ENCODE results near the gene CHDH.

The CHDH gene

DNA sequence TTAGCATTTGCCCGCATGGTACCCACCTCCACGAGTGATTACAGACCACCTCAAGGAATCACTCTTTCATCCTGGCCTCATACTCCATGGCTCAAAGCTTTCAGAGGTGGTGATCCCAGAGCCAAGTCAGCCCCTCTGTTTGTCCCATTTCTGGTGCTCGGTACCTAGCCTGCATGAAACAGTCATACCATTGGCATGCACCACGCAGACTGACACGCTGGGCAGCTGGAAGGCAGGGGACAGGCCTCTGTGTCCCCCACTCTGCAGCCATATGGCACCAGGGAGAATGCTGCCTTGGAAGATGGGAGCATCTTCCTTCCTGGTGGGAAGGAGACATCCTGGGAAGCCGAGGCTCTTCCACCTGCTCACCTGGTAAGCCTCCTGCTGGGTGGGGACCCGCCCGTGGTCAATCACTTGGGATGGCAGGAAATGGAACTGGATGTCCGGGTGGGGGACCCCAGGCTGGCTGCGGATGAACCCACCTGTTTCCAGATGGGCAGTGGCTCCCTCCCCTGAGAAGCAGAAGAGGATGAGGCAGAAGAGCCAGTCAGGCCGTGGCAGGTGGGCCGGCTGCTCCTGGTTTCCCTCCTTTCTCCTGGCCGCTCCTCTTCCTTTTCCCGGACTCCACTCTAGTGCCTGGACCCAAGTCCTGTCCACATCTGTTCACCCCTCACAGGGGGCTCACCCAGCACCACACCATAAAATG, 26.9 kb downstream of the CHDH start:
- TF ChIP-seq POU2F2 (IDR thresholded peaks at IDR 0.05; ENCODE audit: low read depth, low read length) (no peak), PAX5 (IDR thresholded peaks at IDR 0.05; ENCODE audit: insufficient read depth, low read length, severe bottlenecking) (no peak), TAF1 (IDR thresholded peaks at IDR 0.05; ENCODE audit: low read depth, low read length) (no peak), POLR2AphosphoS5 (IDR thresholded peaks at IDR 0.05; ENCODE audit: low read depth, low read length) (no peak), POLR2A (IDR thresholded peaks at IDR 0.05; ENCODE audit: low read depth, low read length) (no peak), SPI1 (IDR thresholded peaks at IDR 0.05; ENCODE audit: low read depth, low read length) (no peak)
- DNase-seq (ENCODE audit: insufficient read length, low spot score) (no peak), FAIRE-seq (no peak)

GRCh38 chr3:53818221-53819162, 27.7 kb downstream of the CHDH start:
- DNase-seq (ENCODE audit: insufficient read length, low spot score) (no peak), FAIRE-seq (no peak)
- TF ChIP-seq POLR2A (IDR thresholded peaks at IDR 0.05; ENCODE audit: low read depth, low read length), result no peak
- TF ChIP-seq POLR2AphosphoS5 (IDR thresholded peaks at IDR 0.05; ENCODE audit: low read depth, low read length), result no peak
- no peak for TF ChIP-seq PAX5 (IDR thresholded peaks at IDR 0.05; ENCODE audit: insufficient read depth, low read length, severe bottlenecking)
- no peak for TF ChIP-seq SPI1 (IDR thresholded peaks at IDR 0.05; ENCODE audit: low read depth, low read length)
- TF ChIP-seq TAF1 (IDR thresholded peaks at IDR 0.05; ENCODE audit: low read depth, low read length), result no peak
- TF ChIP-seq POU2F2 (IDR thresholded peaks at IDR 0.05; ENCODE audit: low read depth, low read length), result no peak

DNA sequence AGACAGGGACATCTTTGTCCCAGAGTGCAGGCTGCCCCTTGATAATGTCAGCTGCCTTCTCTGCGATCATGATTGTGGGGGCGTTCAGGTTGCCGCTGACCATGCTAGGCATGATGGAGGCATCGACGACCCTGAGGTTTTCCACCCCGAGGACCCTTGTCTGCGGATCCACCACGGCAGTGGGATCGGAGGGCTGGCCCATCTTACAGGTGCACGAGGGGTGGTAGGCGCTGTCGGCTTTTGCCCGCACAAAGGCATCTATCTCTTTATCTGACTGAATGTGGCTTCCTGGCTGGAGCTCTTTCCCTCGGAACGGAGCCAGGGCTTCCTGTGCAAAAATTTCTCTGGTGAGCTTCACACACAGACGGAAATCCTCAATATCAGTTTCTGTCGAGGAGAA, 28.4 kb downstream of the CHDH start:
- DNase-seq (ENCODE audit: insufficient read length, low spot score), result no peak
- TF ChIP-seq PAX5 (IDR thresholded peaks at IDR 0.05; ENCODE audit: insufficient read depth, low read length, severe bottlenecking), result no peak
- TF ChIP-seq TAF1 (IDR thresholded peaks at IDR 0.05; ENCODE audit: low read depth, low read length), result no peak
- FAIRE-seq, result no peak

GRCh38 chr3:53817211-53817610, 29.0 kb downstream of the CHDH start:
- FAIRE-seq, result no peak
- DNase-seq (ENCODE audit: insufficient read length, low spot score), result no peak
- no peak for TF ChIP-seq POLR2AphosphoS5 (IDR thresholded peaks at IDR 0.05; ENCODE audit: low read depth, low read length)
- no peak for TF ChIP-seq POLR2A (IDR thresholded peaks at IDR 0.05; ENCODE audit: low read depth, low read length)
- no peak for TF ChIP-seq POU2F2 (IDR thresholded peaks at IDR 0.05; ENCODE audit: low read depth, low read length)
- no peak for TF ChIP-seq PAX5 (IDR thresholded peaks at IDR 0.05; ENCODE audit: insufficient read depth, low read length, severe bottlenecking)
- no peak for TF ChIP-seq TAF1 (IDR thresholded peaks at IDR 0.05; ENCODE audit: low read depth, low read length)
- no peak for TF ChIP-seq SPI1 (IDR thresholded peaks at IDR 0.05; ENCODE audit: low read depth, low read length)

- DNase-seq (ENCODE audit: insufficient read length, low spot score) (no peak), FAIRE-seq (no peak)
- TF ChIP-seq POLR2A (IDR thresholded peaks at IDR 0.05; ENCODE audit: low read depth, low read length), result no peak
- no peak for TF ChIP-seq SPI1 (IDR thresholded peaks at IDR 0.05; ENCODE audit: low read depth, low read length)
- TF ChIP-seq TAF1 (IDR thresholded peaks at IDR 0.05; ENCODE audit: low read depth, low read length), result no peak
- TF ChIP-seq POU2F2 (IDR thresholded peaks at IDR 0.05; ENCODE audit: low read depth, low read length), result no peak
- TF ChIP-seq PAX5 (IDR thresholded peaks at IDR 0.05; ENCODE audit: insufficient read depth, low read length, severe bottlenecking), result no peak
- TF ChIP-seq POLR2AphosphoS5 (IDR thresholded peaks at IDR 0.05; ENCODE audit: low read depth, low read length), result no peak
Measured at GRCh38 chr3:53816425-53816824, 29.8 kb downstream of the CHDH start.

- no peak for DNase-seq (ENCODE audit: insufficient read length, low spot score)
- no peak for TF ChIP-seq POLR2AphosphoS5 (IDR thresholded peaks at IDR 0.05; ENCODE audit: low read depth, low read length)
- no peak for TF ChIP-seq TAF1 (IDR thresholded peaks at IDR 0.05; ENCODE audit: low read depth, low read length)
- no peak for TF ChIP-seq POLR2A (IDR thresholded peaks at IDR 0.05; ENCODE audit: low read depth, low read length)
- TF ChIP-seq POU2F2 (IDR thresholded peaks at IDR 0.05; ENCODE audit: low read depth, low read length), result no peak
- no peak for TF ChIP-seq SPI1 (IDR thresholded peaks at IDR 0.05; ENCODE audit: low read depth, low read length)
- no peak for TF ChIP-seq PAX5 (IDR thresholded peaks at IDR 0.05; ENCODE audit: insufficient read depth, low read length, severe bottlenecking)
- no peak for FAIRE-seq
Measured at GRCh38 chr3:53815651-53816050, 30.6 kb downstream of the CHDH start.

DNA sequence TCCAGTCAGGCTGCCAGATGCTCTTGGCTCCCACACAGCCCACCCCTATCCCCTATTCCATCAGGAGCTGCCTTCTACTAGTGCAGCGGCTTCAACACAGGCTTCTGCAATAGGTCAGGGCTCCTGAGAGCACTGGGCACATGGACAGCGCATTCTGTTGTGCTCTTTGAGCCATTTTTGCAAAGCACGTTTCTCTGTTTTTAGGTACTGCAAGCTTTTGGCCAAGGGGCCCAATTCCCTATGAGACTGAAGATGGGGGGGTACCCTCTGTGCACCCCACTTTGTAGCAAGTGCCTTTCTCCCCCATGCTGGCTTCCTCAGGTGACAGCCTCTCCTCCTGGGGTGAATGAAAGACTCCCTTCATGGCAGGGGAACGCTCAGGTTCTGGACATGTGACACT, 31.2 kb downstream of the CHDH start:
- FAIRE-seq, result no peak
- no peak for DNase-seq (ENCODE audit: insufficient read length, low spot score)
- TF ChIP-seq POLR2A (IDR thresholded peaks at IDR 0.05; ENCODE audit: low read depth, low read length) (no peak), POU2F2 (IDR thresholded peaks at IDR 0.05; ENCODE audit: low read depth, low read length) (no peak)

- TF ChIP-seq TAF1 (IDR thresholded peaks at IDR 0.05; ENCODE audit: low read depth, low read length) (no peak), POU2F2 (IDR thresholded peaks at IDR 0.05; ENCODE audit: low read depth, low read length) (no peak), PAX5 (IDR thresholded peaks at IDR 0.05; ENCODE audit: insufficient read depth, low read length, severe bottlenecking) (no peak), POLR2AphosphoS5 (IDR thresholded peaks at IDR 0.05; ENCODE audit: low read depth, low read length) (no peak), POLR2A (IDR thresholded peaks at IDR 0.05; ENCODE audit: low read depth, low read length) (no peak), SPI1 (IDR thresholded peaks at IDR 0.05; ENCODE audit: low read depth, low read length) (no peak)
- DNase-seq (ENCODE audit: insufficient read length, low spot score), result no peak
- no peak for FAIRE-seq
Measured at GRCh38 chr3:53813876-53814275, 32.3 kb downstream of the CHDH start.

GRCh38 chr3:53813229-53813628, 33.0 kb downstream of the CHDH start:
- no peak for DNase-seq (ENCODE audit: insufficient read length, low spot score)
- no peak for FAIRE-seq
- TF ChIP-seq POLR2A (IDR thresholded peaks at IDR 0.05; ENCODE audit: low read depth, low read length), result no peak
- no peak for TF ChIP-seq TAF1 (IDR thresholded peaks at IDR 0.05; ENCODE audit: low read depth, low read length)

- TF ChIP-seq POLR2A (IDR thresholded peaks at IDR 0.05; ENCODE audit: low read depth, low read length) (no peak), POLR2AphosphoS5 (IDR thresholded peaks at IDR 0.05; ENCODE audit: low read depth, low read length) (no peak), SPI1 (IDR thresholded peaks at IDR 0.05; ENCODE audit: low read depth, low read length) (no peak), PAX5 (IDR thresholded peaks at IDR 0.05; ENCODE audit: insufficient read depth, low read length, severe bottlenecking) (no peak), POU2F2 (IDR thresholded peaks at IDR 0.05; ENCODE audit: low read depth, low read length) (no peak), TAF1 (IDR thresholded peaks at IDR 0.05; ENCODE audit: low read depth, low read length) (no peak)
- FAIRE-seq, result no peak
- no peak for DNase-seq (ENCODE audit: insufficient read length, low spot score)
Measured at GRCh38 chr3:53812434-53812833, 33.8 kb downstream of the CHDH start.

Data from GM12891 (cell line).